HG03097 (cell line): Measurements from ENCODE around the gene VEGFB.
A peak's percentile ranks its signal among the peaks of the same experiment; 100 is the strongest.

Source experiments
- ATAC-seq: cut with Tn5 transposase; IDR thresholded peaks from one replicate; pipeline ENCODE4 v1.9.1; 2021; ENCODE audit not compliant: unreplicated experiment, low FRiP score

The VEGFB gene, protein sequence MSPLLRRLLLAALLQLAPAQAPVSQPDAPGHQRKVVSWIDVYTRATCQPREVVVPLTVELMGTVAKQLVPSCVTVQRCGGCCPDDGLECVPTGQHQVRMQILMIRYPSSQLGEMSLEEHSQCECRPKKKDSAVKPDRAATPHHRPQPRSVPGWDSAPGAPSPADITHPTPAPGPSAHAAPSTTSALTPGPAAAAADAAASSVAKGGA

DNA sequence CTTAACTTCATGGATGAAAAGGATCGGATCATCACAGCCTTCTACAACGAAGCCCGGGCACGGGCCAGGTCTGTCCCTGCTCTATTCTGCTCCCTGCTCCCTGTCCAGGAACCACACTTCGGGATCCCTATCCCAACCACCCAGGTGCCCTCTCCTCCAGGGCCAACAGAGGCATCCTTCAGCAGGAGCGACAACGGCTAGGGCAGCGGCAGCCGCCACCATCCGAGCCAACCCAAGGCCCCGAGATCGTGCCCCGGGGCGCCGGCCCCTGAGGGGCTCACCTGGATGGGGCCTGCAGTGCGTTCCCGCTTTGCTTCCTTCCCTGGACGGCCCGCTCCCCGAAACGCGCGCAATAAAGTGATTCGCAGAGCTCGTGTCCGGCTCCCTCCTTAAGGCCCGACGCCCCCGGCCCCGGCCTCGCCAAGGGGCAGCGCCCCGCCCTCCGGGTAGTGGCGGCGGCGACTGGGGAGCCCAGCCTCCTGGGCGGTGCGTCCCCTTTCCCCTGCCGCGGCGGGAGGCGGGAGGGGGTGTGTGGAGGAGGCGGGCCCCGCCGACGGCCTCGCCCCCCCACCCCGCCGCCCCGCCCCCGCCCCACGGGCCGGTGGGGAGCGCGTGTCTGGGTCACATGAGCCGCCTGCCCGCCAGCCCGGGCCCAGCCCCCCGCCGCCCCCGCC lies at the start of gene VEGFB:
VEGFB (plus strand) TSS at position 672 of the 674 bp plus-strand sequence. CDS start 250 bp downstream, outside the sequence.
- ATAC-seq: no peak

DNA sequence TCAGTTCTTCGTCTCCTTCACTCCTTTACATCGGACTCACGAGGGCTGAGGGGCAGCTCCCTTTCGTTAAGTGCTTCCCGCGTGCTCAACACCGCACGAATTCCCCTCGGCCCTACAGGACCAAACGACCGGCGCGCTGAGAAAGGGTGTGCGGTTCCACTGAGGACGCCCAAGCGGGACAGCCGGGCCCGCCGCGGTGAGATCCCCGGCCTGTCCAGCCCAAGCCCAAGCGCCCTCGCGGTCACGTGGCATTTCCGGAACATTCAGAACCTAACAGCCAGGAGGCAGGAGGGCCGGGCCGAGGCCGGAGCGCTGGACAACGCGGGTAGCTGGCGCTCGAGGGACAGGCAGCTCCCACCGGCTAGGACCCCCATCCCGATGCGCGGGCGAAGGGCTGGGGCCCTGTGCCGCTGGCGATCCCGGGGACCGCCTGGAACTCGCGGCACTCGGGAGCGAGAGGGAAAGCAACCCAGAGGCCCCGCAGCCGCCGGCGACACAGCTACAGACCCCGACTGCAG lies 49.1 kb upstream of the VEGFB start:
- ATAC-seq: peak; percentile 27

DNA sequence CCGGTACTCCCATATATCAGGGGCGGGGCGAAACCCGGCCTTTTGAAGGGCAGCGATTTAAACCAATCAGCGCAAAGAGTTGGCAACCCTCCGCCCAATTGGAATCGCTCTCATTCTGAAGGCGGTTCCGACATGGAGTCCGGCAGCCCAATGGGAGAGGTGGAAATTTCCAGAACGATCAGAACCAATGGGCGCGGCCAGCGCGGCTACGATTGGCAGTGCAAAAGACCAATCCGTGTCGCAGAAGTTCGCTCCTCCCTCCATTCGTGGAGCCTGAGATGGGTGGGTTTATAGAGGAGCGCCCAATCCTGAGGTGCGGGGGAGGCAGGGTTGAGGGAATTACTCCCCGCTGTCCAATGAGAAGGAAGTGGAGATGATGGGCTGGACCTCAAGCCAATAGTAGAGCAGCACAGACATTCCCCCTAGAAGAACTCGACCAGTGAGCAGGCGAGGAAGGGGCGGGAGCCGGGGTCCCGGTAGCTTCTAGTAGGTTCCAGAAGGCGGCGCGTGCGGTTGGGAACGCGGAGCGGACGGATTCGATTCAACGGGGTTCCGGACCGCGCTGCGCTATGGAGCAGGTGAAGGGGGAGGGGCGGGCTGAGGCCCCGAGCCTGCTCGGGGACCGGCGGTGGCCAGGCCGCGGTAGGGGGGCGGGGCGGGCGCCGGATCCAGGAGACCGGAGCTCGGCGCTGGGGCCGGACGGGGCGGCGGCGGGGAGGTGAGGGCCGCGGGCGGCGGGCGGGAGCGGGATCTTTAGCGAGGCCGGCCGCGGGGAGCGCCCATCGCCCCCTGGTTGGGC lies 48.5 kb upstream of the VEGFB start, which contains the start of gene STIP1:
STIP1 (plus strand) TSS at position 479 of the 799 bp plus-strand sequence; CDS start at position 570, 91 bp downstream.
- peak; percentile 88 for ATAC-seq

DNA sequence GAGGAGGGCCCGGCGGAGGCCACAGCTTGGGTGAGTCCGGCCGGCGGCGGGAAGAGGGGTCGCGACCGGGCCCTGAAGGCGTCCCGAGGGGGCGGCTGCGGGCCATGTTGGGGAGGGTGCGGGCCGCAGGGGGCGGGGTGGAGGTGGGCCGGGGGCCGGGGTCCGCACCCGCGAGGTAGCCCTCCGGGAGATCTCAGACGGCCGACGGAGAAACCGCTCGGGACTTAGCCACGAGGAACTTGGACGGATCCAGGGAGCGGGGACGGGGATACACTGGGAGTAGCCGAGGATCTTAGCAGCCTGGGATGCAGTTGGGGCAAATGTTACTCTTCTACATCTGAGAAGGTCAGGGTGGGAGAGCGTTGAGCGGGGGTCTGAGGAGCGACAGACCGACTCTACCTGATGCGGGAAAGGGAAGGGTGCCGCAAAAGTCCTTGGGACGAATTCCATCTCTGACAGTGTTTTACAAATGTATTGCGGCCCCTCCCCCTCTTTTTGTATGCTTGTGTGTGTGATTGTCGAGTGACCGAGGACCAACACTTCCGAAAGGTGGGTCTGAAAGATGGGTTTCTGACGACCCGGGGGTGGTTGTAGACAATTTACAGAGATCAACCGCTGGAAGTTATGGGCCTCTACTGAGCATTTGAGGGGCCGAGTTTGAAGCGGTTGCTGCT lies 47.8 kb upstream of the VEGFB start:
- ATAC-seq: no peak

DNA sequence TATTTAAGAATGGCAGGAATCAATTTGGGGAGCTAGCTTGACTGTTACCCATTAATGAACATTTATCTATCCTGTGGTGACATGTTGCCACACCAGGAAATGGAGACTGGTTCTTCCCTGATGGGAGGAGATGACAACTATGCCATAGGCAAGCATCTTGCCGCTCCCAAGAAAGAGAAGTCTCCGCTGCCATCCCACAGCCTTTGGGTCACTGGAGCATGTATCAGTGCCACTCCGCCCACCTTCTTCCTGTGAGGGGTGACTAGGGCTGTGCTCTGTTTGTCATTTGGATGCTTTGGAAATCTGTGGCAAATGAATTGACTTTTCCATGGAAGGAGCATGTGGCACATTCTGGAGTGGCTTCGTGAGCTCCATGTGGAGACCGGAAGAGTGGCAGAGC lies 42.0 kb upstream of the VEGFB start:
- ATAC-seq: no peak

DNA sequence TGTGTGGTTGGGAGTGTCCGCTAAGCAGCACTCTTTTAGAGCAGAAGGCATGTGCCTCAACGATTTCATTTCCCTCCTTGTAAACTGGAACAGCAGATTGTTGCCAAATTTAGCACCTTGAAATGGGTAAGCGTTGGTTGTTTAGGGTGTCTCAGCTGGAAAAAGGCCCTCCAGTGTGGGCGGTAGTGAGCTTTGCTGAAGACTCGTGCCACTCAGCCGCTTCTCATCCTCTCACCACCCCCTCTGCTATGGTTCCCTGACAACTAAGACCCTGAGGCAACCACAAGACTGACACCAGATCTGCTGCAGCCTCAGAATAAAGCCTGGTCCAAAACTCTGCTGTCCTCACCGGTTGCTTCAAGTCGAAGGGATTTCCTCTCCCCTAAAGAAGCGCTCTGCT lies 37.8 kb upstream of the VEGFB start:
- ATAC-seq: no peak

DNA sequence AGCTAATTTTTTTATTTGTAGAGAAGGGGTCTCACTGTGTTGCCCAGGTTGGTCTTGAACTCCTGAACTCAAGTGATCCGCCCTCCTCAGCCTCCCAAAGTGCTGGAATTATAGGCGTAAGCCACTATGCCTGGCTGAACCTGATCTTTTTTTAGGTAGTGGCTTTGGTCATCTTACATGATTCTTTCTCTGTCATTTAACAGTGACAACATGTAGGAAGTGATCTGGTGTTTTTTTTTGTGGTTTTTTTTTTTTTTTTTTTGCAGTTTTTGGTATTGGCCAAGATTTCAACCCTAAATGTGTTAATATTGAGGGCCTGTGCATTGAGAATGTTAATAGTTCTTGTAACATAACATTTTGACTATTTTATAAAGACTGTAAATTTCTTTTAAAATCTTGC lies 35.9 kb upstream of the VEGFB start:
- no peak for ATAC-seq

DNA sequence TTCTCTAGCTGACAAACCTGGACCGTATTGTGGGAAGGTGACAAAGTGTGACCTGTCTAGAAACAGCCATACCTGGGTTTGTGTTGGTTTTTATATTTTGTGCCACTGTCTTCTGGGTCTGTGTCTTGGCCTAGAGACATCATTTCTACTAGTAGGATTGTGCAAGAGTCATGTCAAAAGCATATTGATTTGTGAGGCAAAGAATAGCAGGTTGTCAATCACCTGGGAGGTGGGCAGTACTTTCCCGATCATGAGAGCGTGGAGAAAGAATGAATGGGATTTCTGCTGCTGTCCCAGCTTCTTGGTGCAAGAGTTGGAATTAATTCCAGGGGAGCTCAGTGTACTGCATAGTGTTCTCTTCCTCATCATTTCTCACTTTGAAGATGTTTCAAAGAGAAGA lies 32.8 kb upstream of the VEGFB start:
- ATAC-seq: no peak

DNA sequence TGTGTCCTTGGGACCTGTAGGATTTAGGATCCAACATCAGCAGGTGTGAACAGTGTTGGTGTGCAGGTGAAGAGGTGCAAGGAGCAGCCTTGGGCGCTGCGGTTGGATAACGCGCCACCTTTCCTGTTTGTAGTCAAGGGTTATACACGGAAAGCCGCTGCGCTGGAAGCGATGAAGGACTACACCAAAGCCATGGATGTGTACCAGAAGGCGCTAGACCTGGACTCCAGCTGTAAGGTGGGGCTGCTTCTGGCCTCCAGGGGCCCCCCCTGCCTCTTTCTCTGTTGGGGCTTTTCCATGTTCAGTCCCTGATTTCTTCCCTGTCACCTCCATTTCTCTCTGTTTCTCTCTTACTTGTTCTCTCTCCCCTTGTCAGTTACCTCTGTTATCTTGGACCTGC lies 31.4 kb upstream of the VEGFB start:
- no peak for ATAC-seq

DNA sequence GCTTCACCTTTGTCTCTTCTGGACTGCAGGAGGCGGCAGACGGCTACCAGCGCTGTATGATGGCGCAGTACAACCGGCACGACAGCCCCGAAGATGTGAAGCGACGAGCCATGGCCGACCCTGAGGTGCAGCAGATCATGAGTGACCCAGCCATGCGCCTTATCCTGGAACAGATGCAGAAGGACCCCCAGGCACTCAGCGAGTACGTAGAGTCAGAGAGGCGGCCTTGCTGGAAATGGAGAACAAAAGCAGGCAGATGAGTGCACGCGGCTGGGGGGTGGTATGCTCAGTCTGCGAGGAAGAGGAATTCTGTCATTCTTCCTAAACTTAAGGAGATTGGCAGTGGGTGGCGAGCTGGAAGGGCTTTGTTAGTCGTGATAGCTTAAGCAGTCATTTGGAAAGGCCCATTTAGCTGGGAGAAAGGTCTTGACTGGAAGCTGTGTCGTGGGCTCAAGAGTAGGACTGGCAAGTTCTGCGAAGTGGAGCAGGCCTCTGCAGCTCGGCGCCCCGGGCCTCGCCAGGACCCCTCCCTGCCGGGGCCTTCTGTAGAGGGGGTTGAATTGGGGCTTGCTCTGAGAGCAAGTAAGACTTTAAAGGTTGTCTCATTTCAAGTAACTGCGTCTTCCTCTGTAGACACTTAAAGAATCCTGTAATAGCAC lies 30.8 kb upstream of the VEGFB start:
- ATAC-seq: no peak

DNA sequence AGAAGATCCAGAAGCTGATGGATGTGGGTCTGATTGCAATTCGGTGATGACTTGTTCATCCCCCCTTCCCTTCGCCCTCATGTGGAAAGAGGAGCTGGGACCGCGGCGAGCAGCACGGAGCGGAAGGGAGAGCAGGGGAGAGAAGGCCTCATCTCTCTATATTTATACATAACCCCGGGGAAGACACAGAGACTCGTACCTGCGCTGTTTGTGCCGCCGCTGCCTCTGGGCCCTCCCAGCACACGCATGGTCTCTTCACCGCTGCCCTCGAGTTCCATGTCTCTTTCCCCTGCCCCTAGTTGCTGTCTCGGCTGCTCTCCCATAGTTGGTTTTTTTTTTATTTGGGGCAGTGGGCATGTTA lies 30.3 kb upstream of the VEGFB start:
- ATAC-seq: no peak

DNA sequence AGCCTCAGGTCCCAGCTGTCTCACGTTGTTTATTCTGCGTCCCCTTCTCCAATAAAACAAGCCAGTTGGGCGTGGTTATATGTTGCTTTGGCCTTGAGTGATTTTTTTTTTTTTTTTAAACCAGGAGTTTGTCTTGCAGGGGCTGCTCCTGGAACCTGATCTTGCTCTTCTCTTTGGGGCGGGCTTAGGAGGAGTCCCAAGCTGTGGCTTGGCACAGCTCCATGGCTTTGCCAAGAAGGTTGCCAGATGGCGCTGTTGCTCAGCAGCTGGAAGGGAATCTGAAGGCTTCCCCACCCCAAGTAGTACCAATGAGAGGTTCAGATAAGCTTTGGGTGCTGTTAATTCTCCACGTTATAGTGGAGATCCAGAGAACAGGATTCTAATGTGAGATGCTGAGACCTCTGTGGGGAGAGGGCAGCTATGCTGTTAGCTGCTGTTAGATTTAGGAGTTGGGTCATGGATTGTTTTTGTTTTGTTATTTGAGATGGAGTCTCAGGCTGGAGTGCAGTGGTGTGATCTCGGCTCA lies 29.9 kb upstream of the VEGFB start:
- no peak for ATAC-seq

DNA sequence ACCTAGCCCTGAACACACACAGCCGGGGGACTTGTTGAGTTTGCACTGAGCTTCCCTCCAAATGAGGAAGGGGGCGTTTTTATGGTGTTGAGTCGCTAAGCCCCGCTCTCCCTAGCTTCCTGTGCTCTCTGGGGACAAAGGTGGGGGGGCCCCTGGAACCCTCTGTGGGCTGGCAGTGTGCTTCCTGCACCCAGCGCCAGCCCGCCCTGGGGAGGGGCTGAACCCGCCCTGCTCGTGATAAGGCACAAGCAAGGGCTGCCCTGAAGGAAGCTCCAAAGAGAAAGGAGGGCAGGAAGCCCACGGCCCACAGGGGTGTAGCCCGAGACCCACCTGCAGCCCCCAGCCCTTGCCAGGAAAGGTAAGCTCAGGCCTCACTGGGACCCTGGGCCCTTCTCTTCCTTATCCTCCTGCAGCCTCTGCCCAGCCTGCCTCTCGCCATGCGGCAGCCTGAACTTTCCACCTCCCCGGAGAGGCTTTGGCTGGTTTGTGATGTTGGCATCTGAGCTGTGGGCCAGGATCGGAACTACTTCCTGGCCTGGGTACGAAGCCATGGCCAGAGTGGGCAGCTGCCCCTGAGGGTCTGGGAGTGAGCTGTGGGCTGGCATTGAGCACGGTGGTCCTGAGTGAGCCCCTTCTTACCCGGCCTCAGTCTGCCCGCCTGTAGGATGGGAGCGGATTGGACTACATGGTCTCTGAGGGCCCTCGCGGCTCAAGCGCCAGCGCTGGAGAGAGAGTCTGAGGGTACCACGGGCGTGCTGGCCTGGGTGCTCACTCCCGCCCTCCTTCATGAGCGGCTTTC lies 27.7 kb upstream of the VEGFB start, which contains the start of gene FERMT3:
FERMT3 (plus strand) TSS at position 265 of the 799 bp plus-strand sequence. CDS start 644 bp downstream, outside the sequence.
- ATAC-seq: no peak

DNA sequence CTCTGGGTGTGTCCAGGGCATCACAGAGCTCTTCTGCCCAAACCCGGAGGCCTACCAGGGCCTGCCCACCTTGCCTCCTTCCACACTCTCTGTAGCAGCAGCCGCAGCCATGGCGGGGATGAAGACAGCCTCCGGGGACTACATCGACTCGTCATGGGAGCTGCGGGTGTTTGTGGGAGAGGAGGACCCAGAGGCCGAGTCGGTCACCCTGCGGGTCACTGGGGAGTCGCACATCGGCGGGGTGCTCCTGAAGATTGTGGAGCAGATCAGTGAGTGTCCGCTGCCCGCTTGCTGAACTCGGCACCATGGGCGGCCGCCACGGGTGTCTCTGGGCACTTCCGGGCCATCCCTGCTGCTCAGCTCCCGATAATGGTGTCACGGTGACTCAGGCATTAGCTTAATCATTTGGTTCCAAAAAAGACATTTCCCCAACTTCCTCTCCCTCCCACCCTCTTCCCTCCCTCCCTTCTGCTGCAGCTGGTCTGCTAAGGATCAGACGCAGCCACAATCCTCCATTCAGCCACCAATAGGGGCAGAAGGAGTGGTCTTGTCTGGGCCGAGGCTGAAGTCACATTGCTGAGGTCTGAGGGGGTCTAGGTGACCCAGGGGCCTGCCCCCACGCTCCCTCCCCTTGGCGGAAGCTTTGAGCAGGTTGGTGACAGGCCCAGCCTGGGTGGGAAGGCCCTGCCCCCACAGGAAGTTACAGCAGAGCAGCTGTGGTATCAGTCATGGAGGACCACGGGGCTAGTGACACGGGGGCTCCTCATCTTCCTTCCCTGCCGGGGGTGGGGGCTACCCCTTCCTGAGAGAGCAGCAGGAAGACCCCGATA lies 26.9 kb upstream of the VEGFB start:
- no peak for ATAC-seq

DNA sequence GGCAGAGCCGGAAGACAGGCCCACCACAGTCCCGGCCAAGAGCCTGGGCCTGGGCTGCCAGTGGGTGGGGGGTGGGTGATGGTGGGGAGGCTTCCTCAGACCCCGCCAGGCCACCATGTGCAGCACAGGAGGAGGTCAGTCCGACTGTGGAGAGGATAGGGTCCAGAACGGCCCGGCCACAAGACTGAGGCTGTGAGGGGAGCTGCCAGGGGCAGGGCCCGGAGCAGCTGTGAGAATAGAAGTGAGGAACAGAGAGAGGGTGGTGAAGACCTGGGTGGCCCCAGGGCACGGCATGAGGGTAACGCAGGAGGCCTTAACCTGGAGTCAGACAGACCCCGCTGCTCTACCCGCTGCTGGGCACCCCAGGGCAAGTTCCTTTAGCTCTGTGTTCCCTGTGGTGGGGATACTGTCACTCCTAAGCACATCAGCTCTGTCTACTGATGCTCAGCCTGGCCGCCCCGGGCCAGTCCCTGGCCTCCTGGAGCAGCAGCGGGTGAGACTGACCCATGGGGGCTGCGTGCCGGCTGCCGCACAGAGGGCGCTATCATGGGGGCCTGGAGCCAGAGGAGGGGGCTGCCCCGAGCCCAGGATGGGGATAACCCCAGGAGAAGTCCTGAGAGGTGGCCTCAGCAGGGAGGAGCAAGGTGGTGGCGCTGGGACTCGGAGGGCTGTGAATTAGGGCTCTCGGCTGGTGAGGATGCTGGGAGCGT lies 26.1 kb upstream of the VEGFB start:
- ATAC-seq: no peak

DNA sequence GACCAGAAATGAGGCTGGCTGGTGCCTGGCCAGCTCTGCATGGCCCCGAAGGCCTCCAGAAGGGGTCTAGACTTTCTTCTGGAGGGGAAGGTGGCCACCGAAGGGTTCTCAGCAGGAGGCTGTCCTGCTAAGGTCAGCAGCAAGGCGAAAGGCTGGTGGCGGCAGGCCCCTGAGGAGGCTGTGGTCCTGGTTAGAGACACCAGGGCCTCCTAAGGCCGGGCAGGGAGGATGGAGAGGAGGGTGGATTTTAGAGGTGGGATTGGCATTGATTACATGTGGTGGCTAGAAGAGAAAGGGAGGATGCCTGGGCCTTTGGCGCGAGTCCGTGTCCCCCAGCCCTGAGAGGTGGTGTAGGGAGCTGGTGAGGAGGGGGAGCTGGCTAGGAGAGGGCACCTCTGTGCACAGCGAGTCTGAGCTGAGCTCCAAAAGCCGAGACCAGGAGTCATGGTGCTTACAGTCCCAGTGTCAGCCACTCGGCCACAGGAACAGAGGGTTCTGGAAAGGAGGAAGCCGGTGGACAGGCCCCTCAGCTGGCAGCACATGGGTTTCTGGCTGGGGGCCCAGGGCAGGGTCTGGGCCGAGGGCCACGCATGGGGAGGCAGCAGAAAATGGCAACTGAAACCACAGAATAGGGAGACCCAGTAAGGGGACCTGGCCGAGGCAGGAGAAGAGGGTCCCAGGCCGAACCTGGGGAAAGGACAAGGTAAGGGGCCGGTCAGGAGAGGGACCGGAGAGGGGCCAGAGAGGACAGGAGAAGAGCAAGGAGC lies 25.4 kb upstream of the VEGFB start:
- no peak for ATAC-seq

DNA sequence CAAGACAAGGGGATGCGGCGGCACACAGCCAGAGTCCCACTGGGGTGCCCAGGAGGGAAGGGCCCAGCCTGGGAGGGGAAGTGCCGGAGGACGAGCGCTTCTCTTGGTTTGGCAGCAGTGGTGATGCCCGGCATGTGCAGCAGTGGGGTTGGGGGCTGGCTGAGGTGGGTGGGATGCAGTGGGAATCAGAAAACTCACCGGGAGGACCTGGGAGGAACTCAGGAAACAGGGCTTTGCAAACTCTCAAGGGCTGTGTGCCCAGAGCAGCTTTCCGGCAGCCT lies 24.9 kb upstream of the VEGFB start:
- ATAC-seq: no peak
